NCI-H146 treated with DMSO at 0.1 percent for 48 hours (cell line): ENCODE data around the gene NSG1.

ENCODE experiments used
- DNase-seq: peaks from one replicate; lab custom pipeline; 2025; ENCODE audit not compliant: unreplicated experiment; lab: John Stamatoyannopoulos, UW

Gene NSG1

GRCh38 chr4:4395849-4396627, 9.1 kb downstream of the NSG1 start:
- DNase-seq: no peak

- DNase-seq: no peak
Measured at GRCh38 chr4:4396628-4397440, 9.9 kb downstream of the NSG1 start.

- no peak for DNase-seq
Measured at GRCh38 chr4:4397441-4397819, 10.5 kb downstream of the NSG1 start.

GRCh38 chr4:4398430-4398829, 11.5 kb downstream of the NSG1 start:
- DNase-seq: no peak

- DNase-seq: no peak
Measured at GRCh38 chr4:4401036-4401435, 14.1 kb downstream of the NSG1 start.

- DNase-seq: no peak
Measured at GRCh38 chr4:4402966-4403365, 16.1 kb downstream of the NSG1 start.

GRCh38 chr4:4405358-4405962, 18.6 kb downstream of the NSG1 start:
- no peak for DNase-seq

- no peak for DNase-seq
Measured at GRCh38 chr4:4406455-4407298, 19.8 kb downstream of the NSG1 start.

GRCh38 chr4:4407299-4408131, 20.6 kb downstream of the NSG1 start:
- DNase-seq: no peak

- no peak for DNase-seq
Measured at GRCh38 chr4:4408132-4408523, 21.2 kb downstream of the NSG1 start.

- no peak for DNase-seq
Measured at GRCh38 chr4:4408576-4409335, 21.9 kb downstream of the NSG1 start.

- no peak for DNase-seq
Measured at GRCh38 chr4:4409416-4410115, 22.7 kb downstream of the NSG1 start.

GRCh38 chr4:4410271-4410670, 23.4 kb downstream of the NSG1 start:
- DNase-seq: no peak

- DNase-seq: no peak
Measured at GRCh38 chr4:4411906-4412305, 25.0 kb downstream of the NSG1 start.

- no peak for DNase-seq
Measured at GRCh38 chr4:4412641-4413372, 25.9 kb downstream of the NSG1 start.

GRCh38 chr4:4413373-4413725, 26.4 kb downstream of the NSG1 start:
- DNase-seq: no peak

GRCh38 chr4:4413806-4414205, 26.9 kb downstream of the NSG1 start:
- DNase-seq: no peak

GRCh38 chr4:4415107-4415805, 28.4 kb downstream of the NSG1 start:
- DNase-seq: no peak
